Lower leg skin (tissue), 3 donors: Measurements from ENCODE around the gene KCNMA1.

ENCODE experiments used
- POLR2A ChIP-seq, 2 donors: fragments of 450-650 bp; IDR thresholded peaks; one replicate each; pipeline ENCODE4 v1.6.1; 2016 to 2017; ENCODE audit warnings: antibody characterized with exemption in 2 of 2, mild to moderate bottlenecking in 1 of 2, moderate library complexity in 1 of 2
- TF ChIP-seq, protein P1 (sequence below), 3 donors: fragments of 450-650 bp; IDR thresholded peaks; one replicate each; pipeline ENCODE4 v1.5.1; 2016; ENCODE audit warnings: antibody characterized with exemption in 3 of 3, mild to moderate bottlenecking in 3 of 3, moderate library complexity in 2 of 3

DNA sequence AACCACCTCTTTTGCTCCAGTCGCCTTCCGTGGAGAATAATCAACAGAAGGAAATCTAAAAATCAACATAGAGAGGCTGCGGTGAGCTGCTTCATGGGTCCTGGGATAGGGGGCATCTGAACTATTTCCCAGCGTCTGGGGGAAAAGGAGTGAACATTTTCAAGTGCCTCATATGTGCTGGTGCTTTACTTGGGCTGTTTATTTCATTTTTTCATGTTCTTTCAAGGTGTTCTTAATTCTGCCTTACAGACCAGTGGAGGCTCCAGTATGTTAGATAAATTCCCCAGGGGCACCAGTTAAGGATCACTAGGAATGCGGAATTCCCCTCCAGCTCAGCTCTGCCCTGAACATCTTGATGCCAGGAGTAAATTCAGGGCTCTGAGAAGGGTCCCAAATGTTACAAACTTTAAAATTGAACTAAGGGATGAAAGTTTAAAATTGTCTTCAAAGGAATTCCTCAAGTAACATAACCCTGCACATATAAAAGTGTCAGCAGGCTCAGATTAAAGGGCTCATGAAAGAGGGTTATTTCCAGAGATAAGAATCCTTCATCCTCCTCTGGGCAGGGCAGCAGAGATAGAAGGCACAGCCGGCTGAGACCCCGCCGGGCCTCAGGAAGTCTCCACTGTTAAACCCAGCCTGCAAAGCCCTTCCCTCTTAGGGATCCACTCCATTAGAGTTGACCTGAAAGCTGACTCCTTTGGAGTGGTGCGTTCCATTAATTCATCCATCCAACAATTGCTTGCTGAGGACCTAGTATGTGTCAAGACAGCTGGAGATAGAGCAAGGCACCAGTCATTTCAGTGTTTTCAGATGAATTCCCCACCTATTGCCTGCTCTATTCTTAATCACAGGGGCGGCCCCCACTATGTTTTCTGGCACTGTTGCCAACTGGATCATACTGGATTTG lies 345.8 kb downstream of the KCNMA1 start:
- TF ChIP-seq POLR2A (IDR thresholded peaks at IDR 0.05): no peak
- TF ChIP-seq, protein P1, sequence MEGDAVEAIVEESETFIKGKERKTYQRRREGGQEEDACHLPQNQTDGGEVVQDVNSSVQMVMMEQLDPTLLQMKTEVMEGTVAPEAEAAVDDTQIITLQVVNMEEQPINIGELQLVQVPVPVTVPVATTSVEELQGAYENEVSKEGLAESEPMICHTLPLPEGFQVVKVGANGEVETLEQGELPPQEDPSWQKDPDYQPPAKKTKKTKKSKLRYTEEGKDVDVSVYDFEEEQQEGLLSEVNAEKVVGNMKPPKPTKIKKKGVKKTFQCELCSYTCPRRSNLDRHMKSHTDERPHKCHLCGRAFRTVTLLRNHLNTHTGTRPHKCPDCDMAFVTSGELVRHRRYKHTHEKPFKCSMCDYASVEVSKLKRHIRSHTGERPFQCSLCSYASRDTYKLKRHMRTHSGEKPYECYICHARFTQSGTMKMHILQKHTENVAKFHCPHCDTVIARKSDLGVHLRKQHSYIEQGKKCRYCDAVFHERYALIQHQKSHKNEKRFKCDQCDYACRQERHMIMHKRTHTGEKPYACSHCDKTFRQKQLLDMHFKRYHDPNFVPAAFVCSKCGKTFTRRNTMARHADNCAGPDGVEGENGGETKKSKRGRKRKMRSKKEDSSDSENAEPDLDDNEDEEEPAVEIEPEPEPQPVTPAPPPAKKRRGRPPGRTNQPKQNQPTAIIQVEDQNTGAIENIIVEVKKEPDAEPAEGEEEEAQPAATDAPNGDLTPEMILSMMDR (IDR thresholded peaks at IDR 0.05): no peak
